Esophagus (tissue), 2 donors: ENCODE results near the gene ACAP2. TPM values are rescaled to one million over a fixed set of nuclear protein-coding genes. Genes with fewer than 3 reads are reported as not detected.
"Not testable (repeated sequence)": the region's sequence is repeated elsewhere in the genome, so short reads cannot be mapped to it uniquely, and the experiment has no call there.

Experiments used
- H3K27ac ChIP-seq, 2 donors: one replicate each; pipeline ENCODE4 v1.5.1; 2013; ENCODE audit warnings: low read depth in 2 of 2, mild to moderate bottlenecking in 2 of 2, inconsistent platforms in 1 of 2, low read length in 1 of 2, moderate library complexity in 1 of 2
- H3K27me3 ChIP-seq, 2 donors: one replicate each; pipeline ENCODE4 v1.6.1; 2013; ENCODE audit warnings: low read length in 2 of 2, control low read depth in 1 of 2, mild to moderate bottlenecking in 1 of 2; ENCODE audit not compliant: insufficient read depth in 2 of 2, control insufficient read depth in 1 of 2
- H3K36me3 ChIP-seq, 2 donors: one replicate each; pipeline ENCODE4 v1.6.1; 2013; ENCODE audit warnings: low read length in 1 of 2; ENCODE audit not compliant: control insufficient read depth in 2 of 2, insufficient read depth in 2 of 2
- H3K4me1 ChIP-seq, 2 donors: one replicate each; pipeline ENCODE4 v1.6.1; 2013; ENCODE audit warnings: low read length in 1 of 2; ENCODE audit not compliant: control insufficient read depth in 2 of 2, insufficient read depth in 2 of 2
- H3K4me3 ChIP-seq, 2 donors: one replicate each; pipeline ENCODE4 v1.5.1; 2013; ENCODE audit warnings: low read length in 2 of 2, mild to moderate bottlenecking in 2 of 2, low read depth in 1 of 2, moderate library complexity in 1 of 2
- H3K9me3 ChIP-seq, 2 donors: one replicate each; pipeline ENCODE4 v1.6.1; 2013; ENCODE audit warnings: mild to moderate bottlenecking in 2 of 2, low read depth in 1 of 2, low read length in 1 of 2, moderate library complexity in 1 of 2; ENCODE audit not compliant: control insufficient read depth in 2 of 2, insufficient read depth in 1 of 2
- WGBS, 2 donors: extraction: QIAGEN DNeasy Blood & Tissue Kit; methylation state at CpG; one replicate each; pipeline ENCODE4 v1.1.7; 2013; 5-methylcytosine and 5-hydroxymethylcytosine counted together
- polyA plus RNA-seq, 2 donors: library from polyadenylated mRNA; stranded (reverse); fragments of 200-250 nt; gene quantifications; one replicate each; pipeline ENCODE4 v1.2.3, GENCODE V29; 2013
- donor health status: healthy with polysubstance abuse.
- donor health status: Bipolar disorder and iron deficiency.

ACAP2 gene
- polyA plus RNA-seq, 2 donors: 11.9 to 12.5 TPM

DNA sequence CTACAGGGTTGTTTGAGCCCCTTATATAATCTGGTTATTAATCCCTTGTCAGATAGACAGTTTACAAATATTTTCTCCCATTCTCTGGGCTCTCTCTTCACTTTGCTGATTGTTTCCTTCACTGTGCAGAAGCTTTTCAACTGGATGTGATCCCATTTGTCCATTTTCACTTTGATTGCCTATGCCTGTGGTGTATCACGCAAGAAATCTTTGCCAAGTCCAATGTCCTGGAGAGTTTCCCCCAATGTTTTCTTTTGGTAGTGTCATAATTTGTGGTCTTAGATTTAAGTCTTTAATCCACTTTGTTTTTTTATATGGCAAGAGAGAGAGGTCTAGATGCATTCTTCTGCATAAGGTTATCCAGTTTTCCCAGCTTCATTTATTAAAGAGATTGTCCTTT lies 212.6 kb downstream of the ACAP2 start:
- 89 to 100% methylated on average over 1 of the region's 1 CpG for WGBS, 2 donors
- no peaks in the 10 kb centered on the region for H3K27me3 ChIP-seq
- no peaks in the 10 kb centered on the region for H3K9me3 ChIP-seq
- H3K27ac ChIP-seq: no peak overlapping the region
- H3K36me3 ChIP-seq: no peaks in the 10 kb centered on the region
- peaks cover 0 to 3% of the 10 kb centered on the region in 2 donors for H3K4me1 ChIP-seq
- H3K4me3 ChIP-seq: no peak overlapping the region

DNA sequence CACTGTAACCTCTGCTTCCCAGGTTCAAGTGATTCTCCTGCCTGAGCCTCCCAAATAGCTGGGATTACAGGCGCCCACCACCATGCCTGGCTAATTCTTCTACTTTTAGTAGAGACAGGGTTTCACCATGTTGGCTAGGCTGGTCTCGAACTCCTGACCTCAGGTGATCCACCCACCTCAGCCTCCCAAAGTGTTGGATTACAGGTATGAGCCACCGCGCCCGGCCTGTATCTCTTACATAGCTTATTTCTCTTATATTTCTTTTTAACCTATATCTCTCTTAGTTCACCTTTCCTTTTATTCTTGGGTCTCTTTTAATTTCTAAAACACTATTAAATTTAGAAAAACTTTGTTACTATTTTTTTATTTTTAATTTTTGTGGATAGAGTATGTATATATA lies 213.9 kb downstream of the ACAP2 start:
- not testable (repeated sequence) for H3K4me1 ChIP-seq, H3K9me3 ChIP-seq, H3K27me3 ChIP-seq, H3K4me3 ChIP-seq, H3K36me3 ChIP-seq, H3K27ac ChIP-seq
- WGBS, 2 donors: 96 to 100% methylated on average over 5 of the region's 5 CpGs

DNA sequence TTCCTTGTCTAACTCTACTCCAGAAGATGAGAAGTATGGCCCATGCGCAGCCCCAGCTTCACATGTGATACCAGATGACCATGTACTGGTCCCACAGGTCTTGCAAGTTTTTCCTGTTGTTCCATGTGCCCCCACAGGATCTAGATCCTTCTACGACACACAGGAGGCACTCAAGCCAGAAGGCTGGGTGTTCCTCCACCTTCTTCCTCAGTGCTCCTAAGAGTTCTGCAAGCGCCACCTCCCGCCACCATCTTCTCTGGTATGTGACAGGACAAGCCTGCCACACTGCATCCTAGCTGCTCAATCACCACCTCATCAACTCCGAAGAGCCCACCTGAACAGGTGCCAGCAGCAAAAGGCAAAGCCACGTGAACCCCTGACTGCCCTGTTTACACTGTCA lies 214.9 kb downstream of the ACAP2 start:
- H3K4me3 ChIP-seq: no peak overlapping the region
- no peaks in the 10 kb centered on the region for H3K36me3 ChIP-seq
- no peak overlapping the region for H3K27ac ChIP-seq
- H3K4me1 ChIP-seq: peaks cover 0 to 3% of the 10 kb centered on the region in 2 donors
- WGBS, 2 donors: 82 to 93% methylated on average over 6 of the region's 6 CpGs
- H3K9me3 ChIP-seq: no peaks in the 10 kb centered on the region
- no peaks in the 10 kb centered on the region for H3K27me3 ChIP-seq

DNA sequence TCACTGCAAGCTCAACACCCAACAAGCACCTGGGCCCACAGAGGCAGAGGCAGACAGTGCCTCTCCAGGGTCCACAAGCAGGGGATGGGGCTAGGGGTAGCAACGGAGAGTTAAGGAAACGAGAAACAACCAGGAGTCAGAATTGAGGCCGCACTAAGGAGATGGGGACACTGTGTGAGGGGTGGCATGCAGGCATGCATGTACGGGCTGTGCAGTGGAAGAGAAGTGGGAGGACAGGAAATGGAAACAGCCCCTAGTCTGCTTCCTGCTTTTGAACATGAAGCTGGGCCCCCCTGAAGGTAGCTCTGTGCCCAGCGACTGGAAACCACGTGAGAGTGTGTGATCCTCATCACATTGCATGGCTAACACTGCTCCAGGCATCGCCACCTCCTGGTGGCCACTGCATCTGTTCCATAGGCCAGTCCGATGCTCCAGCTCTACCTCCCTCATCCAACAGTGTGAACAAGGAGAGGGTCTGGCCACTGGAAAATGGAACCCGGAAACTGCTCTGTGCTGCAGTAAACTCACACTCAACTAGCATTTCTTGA lies 215.8 kb downstream of the ACAP2 start:
- no peak overlapping the region for H3K4me3 ChIP-seq
- H3K4me1 ChIP-seq: peaks cover 0 to 4% of the 10 kb centered on the region in 2 donors
- no peaks in the 10 kb centered on the region for H3K36me3 ChIP-seq
- H3K9me3 ChIP-seq: no peaks in the 10 kb centered on the region
- no peaks in the 10 kb centered on the region for H3K27me3 ChIP-seq
- no peak overlapping the region for H3K27ac ChIP-seq
- WGBS, 2 donors: 70 to 74% methylated on average over 9 of the region's 9 CpGs

DNA sequence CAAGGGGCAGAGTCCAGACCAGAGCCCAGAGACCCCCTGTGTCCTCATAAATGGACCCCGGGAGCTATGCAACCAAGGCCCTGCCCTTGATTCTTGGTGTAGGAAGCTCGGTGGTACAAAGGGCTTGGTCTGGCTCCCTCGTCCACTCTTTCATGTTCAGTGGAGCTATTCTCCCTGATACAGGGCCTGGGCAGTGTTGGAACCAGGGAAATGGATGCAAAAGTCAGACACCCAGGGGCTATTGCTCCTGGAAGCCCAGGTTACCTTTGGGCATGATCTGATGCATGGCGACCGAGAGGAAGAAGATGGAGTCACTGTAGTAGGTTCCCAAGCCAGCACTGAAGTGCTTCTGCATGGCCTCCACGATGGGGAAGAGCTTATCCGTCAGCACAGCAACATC lies 216.4 kb downstream of the ACAP2 start:
- 95% methylated on average over 7 of the region's 7 CpGs for WGBS, 2 donors
- Histone ChIP-seq H3K4me3 (no peak overlapping the region), H3K36me3 (no peaks in the 10 kb centered on the region), H3K27me3 (no peaks in the 10 kb centered on the region), H3K4me1 (peaks cover 4 to 7% of the 10 kb centered on the region in 2 donors), H3K9me3 (no peaks in the 10 kb centered on the region), H3K27ac (no peak overlapping the region)

DNA sequence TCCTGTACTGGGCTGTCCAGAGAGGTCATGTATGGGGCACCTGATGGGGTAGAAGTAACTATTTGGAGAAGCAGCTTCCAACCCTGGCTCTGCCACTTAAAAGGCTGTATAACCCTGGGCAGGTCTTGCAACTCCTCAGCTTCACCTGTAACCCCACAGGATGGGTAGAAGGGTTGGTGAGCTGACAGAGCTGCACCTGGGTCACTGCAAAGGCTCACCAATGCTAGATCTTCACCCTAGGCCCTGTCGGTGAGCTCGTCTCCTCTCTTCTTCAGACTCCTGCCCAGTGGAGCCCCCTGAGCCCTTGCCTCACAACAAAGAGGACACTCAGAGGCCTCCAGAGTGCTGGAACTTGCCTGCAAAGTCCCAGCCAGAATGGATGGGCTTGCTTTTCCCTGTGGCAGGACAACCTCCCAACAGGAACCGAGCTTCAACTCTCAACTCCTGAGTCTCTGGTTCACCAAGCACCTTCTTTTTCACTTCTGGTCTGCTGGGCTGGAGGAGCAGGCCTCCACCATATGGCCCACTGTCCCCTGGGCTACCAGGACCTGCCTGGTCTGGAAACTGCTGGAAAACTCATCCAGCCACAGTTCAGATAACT lies 217.7 kb downstream of the ACAP2 start:
- Histone ChIP-seq H3K36me3 (no peaks in the 10 kb centered on the region), H3K4me1 (peaks cover 7 to 9% of the 10 kb centered on the region in 2 donors), H3K27me3 (no peaks in the 10 kb centered on the region), H3K9me3 (no peaks in the 10 kb centered on the region), H3K4me3 (no peak overlapping the region), H3K27ac (peak overlapping the region in 1 of 2 donors; percentile 15)
- 97% methylated on average over 3 of the region's 3 CpGs for WGBS, 2 donors

Other genes with a start within 250 kb of the ACAP2 start
- 10 to 100 TPM; 10.2 to 10.4 TPM for gene XXYLT1, start 171.9 kb downstream of the ACAP2 start, polyA plus RNA-seq
- gene PPP1R2, start 100.3 kb upstream of the ACAP2 start, polyA plus RNA-seq: 10 to 100 TPM; 21.9 to 38.3 TPM
- gene APOD, start 140.9 kb upstream of the ACAP2 start, polyA plus RNA-seq: 10 to 100 TPM; 21.6 to 96.1 TPM